Neutrophil (primary cell): Measurements from ENCODE around the gene WDFY4.

Experiments used
- H3K27ac ChIP-seq: fragments of 200-600 bp; sonication (generic); 2 replicates; pipeline ENCODE4 v1.5.1; 2016; ENCODE audit warnings: mild to moderate bottlenecking, moderate library complexity
- H3K27me3 ChIP-seq: fragments of 200-600 bp; sonication (generic); 2 replicates; pipeline ENCODE4 v1.6.0; 2016; ENCODE audit warnings: mild to moderate bottlenecking
- H3K36me3 ChIP-seq: fragments of 200-600 bp; sonication (generic); 2 replicates; pipeline ENCODE4 v1.5.1; 2017
- H3K4me1 ChIP-seq, 2 experiments: fragments of 200-600 bp in 1 of 2; sonication (generic) in 1 of 2; 1 replicate in 1 of 2; 2 replicates in 1 of 2; pipeline versions ENCODE4 v1.5.1 to v1.6.1; 2013 to 2016; ENCODE audit warnings: low read depth in 1 of 2, low read length in 1 of 2, mild to moderate bottlenecking in 1 of 2, moderate library complexity in 1 of 2; ENCODE audit not compliant: control insufficient read depth in 1 of 2, insufficient read depth in 1 of 2
- H3K4me3 ChIP-seq, 2 experiments: fragments of 200-600 bp in 1 of 2; sonication (generic) in 1 of 2; 1 replicate in 1 of 2; 2 replicates in 1 of 2; pipeline ENCODE4 v1.5.1; 2013 to 2016; ENCODE audit warnings: low read depth in 1 of 2, low read length in 1 of 2, mild to moderate bottlenecking in 1 of 2, moderate library complexity in 1 of 2
- H3K9me3 ChIP-seq: fragments of 200-600 bp; sonication (generic); 2 replicates; pipeline ENCODE4 v1.5.1; 2016
- CTCF ChIP-seq: fragments of 200-600 bp; sonication (generic); IDR thresholded peaks from 2 replicates; pipeline ENCODE4 v1.5.1; 2016; ENCODE audit warnings: antibody characterized with exemption

The WDFY4 gene

DNA sequence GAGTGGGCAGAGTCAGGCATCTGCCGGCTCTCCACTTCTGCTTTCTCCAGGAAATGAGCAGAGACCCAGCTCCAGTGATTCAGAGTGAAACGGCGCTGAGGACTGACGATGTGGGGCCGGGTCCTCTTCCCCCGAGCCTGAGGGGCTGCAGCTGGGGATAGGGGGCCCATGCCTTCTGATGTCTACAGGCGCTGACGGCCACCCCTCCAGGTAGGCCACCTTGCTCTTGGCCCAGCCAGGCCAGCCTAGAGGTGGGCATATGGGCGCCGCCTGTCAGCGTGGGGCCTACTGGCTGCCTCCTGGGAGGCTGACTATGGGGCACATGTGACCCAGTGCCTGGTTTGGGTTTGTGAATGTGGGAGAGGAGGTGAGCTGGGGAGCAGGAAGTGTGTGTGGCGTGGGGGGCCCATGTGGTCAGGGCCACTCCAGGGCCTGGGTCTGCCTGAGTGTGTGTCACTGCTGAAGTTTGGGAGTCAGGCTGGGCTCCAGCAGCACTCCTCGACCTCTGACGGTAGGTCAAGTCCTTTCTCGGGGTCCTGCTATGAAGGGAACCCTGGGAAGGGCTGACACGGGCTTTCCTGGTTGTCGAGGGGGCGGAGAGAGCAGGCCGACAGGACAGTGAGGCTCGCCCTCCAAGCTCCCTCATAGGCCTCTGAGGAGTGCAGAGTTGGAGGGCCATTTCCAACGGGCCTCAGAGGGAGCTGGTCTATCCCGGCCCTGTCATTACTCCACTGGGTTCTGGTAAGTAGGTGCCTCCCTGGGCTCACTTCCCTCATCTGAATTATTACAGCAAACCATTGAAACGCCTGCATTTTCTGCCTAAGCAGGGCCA, at the start of gene WDFY4:
Gene WDFY4, plus strand, starts transcription at position 82 of the 832 bp plus-strand sequence. CDS start 24,860 bp downstream, outside the sequence.
- Histone ChIP-seq H3K36me3 (no peaks in the 10 kb centered on the region), H3K27me3 (no peaks in the 10 kb centered on the region), H3K4me1 (peaks cover 43% of the 10 kb centered on the region in 2 experiments), H3K4me3 (peak within 1 kb of the TSS; percentile 73 to 85), H3K27ac (peak within 1 kb of the TSS; percentile 94), H3K9me3 (no peaks in the 10 kb centered on the region)
- no peak for TF ChIP-seq CTCF

- no peaks in the 10 kb centered on the region for H3K36me3 ChIP-seq
- no peak overlapping the region for H3K27ac ChIP-seq
Observed at GRCh38 chr10:48634984-48635557, 49.6 kb upstream of the WDFY4 start.

DNA sequence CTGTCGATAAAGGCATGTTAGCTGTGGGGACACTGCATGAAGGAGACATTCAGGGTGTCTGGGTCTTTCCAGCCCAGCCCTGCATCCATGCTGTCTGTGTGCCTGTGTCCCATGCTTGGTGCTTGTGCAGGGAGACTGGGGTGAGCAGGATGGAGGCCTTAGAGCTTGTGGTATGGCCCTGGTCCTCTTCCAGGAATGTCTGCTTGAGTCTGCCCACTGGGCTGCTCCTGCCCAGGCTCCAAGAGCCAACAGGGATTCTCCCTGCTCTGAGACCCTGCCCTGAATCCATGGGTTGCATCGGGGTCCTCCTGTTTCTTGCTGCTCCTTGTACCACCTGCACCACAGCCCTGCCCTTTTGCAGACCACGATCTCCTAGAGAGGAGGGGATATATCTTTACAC, 48.4 kb upstream of the WDFY4 start:
- Histone ChIP-seq H3K27me3 (peaks cover 47% of the 10 kb centered on the region), H3K9me3 (no peaks in the 10 kb centered on the region), H3K4me3 (no peak overlapping the region), H3K4me1 (no peaks in the 10 kb centered on the region), H3K27ac (no peak overlapping the region), H3K36me3 (no peaks in the 10 kb centered on the region)
- TF ChIP-seq CTCF: no peak

More at GRCh38 chr10:48634984-48635557, 49.6 kb upstream of the WDFY4 start:
- no peaks in the 10 kb centered on the region for H3K4me1 ChIP-seq
- H3K9me3 ChIP-seq: no peaks in the 10 kb centered on the region
- TF ChIP-seq CTCF: no peak
- no peak overlapping the region for H3K4me3 ChIP-seq
- peaks cover 47% of the 10 kb centered on the region for H3K27me3 ChIP-seq

GRCh38 chr10:48636901-48637300, 47.8 kb upstream of the WDFY4 start:
- no peaks in the 10 kb centered on the region for H3K36me3 ChIP-seq
- H3K27ac ChIP-seq: no peak overlapping the region
- peaks cover 47% of the 10 kb centered on the region for H3K27me3 ChIP-seq
- H3K9me3 ChIP-seq: no peaks in the 10 kb centered on the region
- TF ChIP-seq CTCF: no peak
- no peaks in the 10 kb centered on the region for H3K4me1 ChIP-seq
- H3K4me3 ChIP-seq: no peak overlapping the region

DNA sequence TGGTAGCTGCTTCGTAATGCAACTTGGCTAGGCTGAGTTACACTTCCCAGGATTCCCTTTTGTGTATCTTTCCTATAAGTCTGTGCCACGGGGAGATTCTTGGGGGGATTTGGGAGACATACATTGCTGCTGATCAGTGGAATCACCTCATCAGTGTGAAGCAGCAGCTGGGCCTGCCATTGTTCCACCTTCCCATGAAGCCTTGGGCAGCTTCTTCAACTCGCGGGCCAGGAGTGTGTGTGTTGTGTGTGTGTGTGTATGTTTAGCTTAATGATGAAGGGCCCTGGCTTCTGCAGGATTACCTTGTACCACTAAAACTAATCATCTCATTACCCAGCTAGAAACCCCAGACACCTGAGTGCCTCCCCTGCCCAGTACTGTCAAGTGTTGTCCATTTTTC, 46.5 kb upstream of the WDFY4 start:
- no peak overlapping the region for H3K27ac ChIP-seq
- H3K36me3 ChIP-seq: no peaks in the 10 kb centered on the region
- H3K9me3 ChIP-seq: no peaks in the 10 kb centered on the region
- no peak for TF ChIP-seq CTCF
- peaks cover 42% of the 10 kb centered on the region for H3K27me3 ChIP-seq
- no peaks in the 10 kb centered on the region for H3K4me1 ChIP-seq
- H3K4me3 ChIP-seq: no peak overlapping the region
